ENCODE measurements around the gene KCNIP3.

KCNIP3 gene

DNA sequence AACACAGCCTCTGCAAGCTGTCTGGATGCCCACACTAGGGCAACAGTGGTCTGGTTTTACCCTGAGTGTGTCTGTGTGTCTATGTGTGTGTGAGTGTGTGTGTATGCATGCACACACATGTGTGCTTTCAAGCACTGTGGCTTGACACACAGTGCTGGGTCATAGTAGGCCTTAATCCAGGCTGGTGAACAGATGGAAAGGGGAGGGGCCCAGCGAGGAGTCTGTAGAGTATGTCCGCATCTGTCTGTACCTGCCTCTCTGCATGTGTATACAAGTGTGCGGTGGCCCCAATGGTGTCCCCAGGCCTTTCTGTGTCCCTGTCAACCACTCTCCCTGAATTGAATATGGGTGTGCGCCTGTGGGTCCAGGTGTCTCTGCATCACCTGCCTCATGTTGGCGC lies 9.3 kb upstream of the KCNIP3 start (continued):
- no peak for TF ChIP-seq PATZ1 (CRISPR knock-in tag; IDR thresholded peaks at IDR 0.05; ENCODE audit: borderline replicate concordance)
- no peak for TF ChIP-seq PPARA (CRISPR knock-in tag; IDR thresholded peaks at IDR 0.05; ENCODE audit: borderline replicate concordance)
- TF ChIP-seq BACH2 (CRISPR knock-in tag; IDR thresholded peaks at IDR 0.05; ENCODE audit: borderline replicate concordance): no peak

DNA sequence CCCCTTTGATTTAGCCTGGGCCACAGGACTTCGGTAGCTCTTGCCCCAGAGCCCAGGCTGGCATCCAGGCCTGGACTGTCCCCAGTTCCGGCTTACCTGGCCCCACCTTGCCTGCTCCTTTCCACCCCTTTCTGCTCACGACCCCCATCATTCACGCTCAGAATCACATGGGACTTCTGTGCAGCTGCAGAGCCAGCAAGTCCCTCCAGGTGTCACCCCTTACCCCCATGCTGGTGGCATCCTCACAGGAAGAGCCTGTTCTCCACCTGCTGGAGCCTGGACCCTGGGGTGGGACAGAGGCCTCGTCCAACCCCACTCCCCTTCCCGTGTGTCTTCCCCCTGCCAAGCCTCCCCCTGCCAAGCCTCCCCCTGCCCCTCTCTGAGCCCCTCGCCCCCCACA lies 7.9 kb upstream of the KCNIP3 start:
- TF ChIP-seq CREB5 (CRISPR knock-in tag; IDR thresholded peaks at IDR 0.05; ENCODE audit: low read depth): no peak
- no peak for TF ChIP-seq RARB (CRISPR knock-in tag; IDR thresholded peaks at IDR 0.05)
- no peak for TF ChIP-seq SNAI2 (CRISPR knock-in tag; IDR thresholded peaks at IDR 0.05)
- no peak for TF ChIP-seq ZC3H10 (CRISPR knock-in tag; IDR thresholded peaks at IDR 0.05)
- TF ChIP-seq ZNF70 (CRISPR knock-in tag; IDR thresholded peaks at IDR 0.05): no peak
- no peak for TF ChIP-seq TCF4 (CRISPR knock-in tag; IDR thresholded peaks at IDR 0.05; ENCODE audit: borderline replicate concordance)
- TF ChIP-seq PPARA (CRISPR knock-in tag; IDR thresholded peaks at IDR 0.05; ENCODE audit: borderline replicate concordance): no peak
- TF ChIP-seq ZFP3 (CRISPR knock-in tag; IDR thresholded peaks at IDR 0.05): no peak
- no peak for TF ChIP-seq ISL1 (CRISPR knock-in tag; IDR thresholded peaks at IDR 0.05)
- TF ChIP-seq, protein P1, sequence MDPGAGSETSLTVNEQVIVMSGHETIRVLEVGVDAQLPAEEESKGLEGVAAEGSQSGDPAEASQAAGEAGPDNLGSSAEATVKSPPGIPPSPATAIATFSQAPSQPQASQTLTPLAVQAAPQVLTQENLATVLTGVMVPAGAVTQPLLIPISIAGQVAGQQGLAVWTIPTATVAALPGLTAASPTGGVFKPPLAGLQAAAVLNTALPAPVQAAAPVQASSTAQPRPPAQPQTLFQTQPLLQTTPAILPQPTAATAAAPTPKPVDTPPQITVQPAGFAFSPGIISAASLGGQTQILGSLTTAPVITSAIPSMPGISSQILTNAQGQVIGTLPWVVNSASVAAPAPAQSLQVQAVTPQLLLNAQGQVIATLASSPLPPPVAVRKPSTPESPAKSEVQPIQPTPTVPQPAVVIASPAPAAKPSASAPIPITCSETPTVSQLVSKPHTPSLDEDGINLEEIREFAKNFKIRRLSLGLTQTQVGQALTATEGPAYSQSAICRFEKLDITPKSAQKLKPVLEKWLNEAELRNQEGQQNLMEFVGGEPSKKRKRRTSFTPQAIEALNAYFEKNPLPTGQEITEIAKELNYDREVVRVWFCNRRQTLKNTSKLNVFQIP (CRISPR knock-in tag; IDR thresholded peaks at IDR 0.05; ENCODE audit: borderline replicate concordance, low read depth): no peak
- TF ChIP-seq ZNF8 (CRISPR knock-in tag; IDR thresholded peaks at IDR 0.05): no peak
- TF ChIP-seq ZFP30 (CRISPR knock-in tag; IDR thresholded peaks at IDR 0.05): no peak
- TF ChIP-seq ZNF565 (CRISPR knock-in tag; conservative IDR thresholded peaks at IDR 0.05; ENCODE audit: low read depth): no peak
- TF ChIP-seq TOX (CRISPR knock-in tag; IDR thresholded peaks at IDR 0.05; ENCODE audit: borderline replicate concordance): no peak
- ATAC-seq: no peak

DNA sequence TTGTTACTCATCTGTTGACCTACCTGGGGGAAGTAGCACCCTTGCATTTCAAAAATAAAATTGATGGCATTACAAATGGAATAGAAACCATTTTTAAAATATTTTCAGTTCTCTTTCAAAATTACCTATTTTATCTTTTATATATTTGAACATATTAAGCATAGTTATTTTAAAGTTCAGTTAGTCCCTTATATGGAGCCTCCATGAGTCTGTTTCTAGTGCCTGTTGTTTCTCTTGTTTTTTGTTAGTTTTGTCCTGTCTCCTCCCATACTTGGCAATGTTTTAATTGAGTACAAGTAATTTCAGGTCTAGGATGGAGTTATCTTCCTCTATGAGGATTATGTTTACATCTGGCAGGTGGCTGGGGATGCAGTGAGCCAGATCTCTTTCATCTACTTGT lies 5.9 kb upstream of the KCNIP3 start:
- no peak for TF ChIP-seq CSRNP3 (CRISPR knock-in tag; IDR thresholded peaks at IDR 0.05)
- TF ChIP-seq TSHZ2 (CRISPR knock-in tag; IDR thresholded peaks at IDR 0.05): no peak
- TF ChIP-seq, protein P1 (CRISPR knock-in tag; IDR thresholded peaks at IDR 0.05; ENCODE audit: borderline replicate concordance, low read depth): no peak
- TF ChIP-seq ZC3H10 (CRISPR knock-in tag; IDR thresholded peaks at IDR 0.05): no peak
- TF ChIP-seq ESRRG (CRISPR knock-in tag; IDR thresholded peaks at IDR 0.05): no peak
- TF ChIP-seq ARNTL (CRISPR knock-in tag; IDR thresholded peaks at IDR 0.05; ENCODE audit: borderline replicate concordance, low read depth): no peak
- no peak for TF ChIP-seq OSR1 (CRISPR knock-in tag; IDR thresholded peaks at IDR 0.05)
- TF ChIP-seq TOX (CRISPR knock-in tag; IDR thresholded peaks at IDR 0.05; ENCODE audit: borderline replicate concordance): no peak
- no peak for TF ChIP-seq ZFP30 (CRISPR knock-in tag; IDR thresholded peaks at IDR 0.05)
- TF ChIP-seq RARB (CRISPR knock-in tag; IDR thresholded peaks at IDR 0.05): no peak
- TF ChIP-seq ZFP3 (CRISPR knock-in tag; IDR thresholded peaks at IDR 0.05): no peak
- TF ChIP-seq CREB5 (CRISPR knock-in tag; IDR thresholded peaks at IDR 0.05; ENCODE audit: low read depth): no peak
- TF ChIP-seq BACH2 (CRISPR knock-in tag; IDR thresholded peaks at IDR 0.05; ENCODE audit: borderline replicate concordance): no peak
- no peak for TF ChIP-seq ZNF565 (CRISPR knock-in tag; conservative IDR thresholded peaks at IDR 0.05; ENCODE audit: low read depth)
- no peak for TF ChIP-seq GLIS3 (CRISPR knock-in tag; IDR thresholded peaks at IDR 0.05)
- no peak for TF ChIP-seq PATZ1 (CRISPR knock-in tag; IDR thresholded peaks at IDR 0.05; ENCODE audit: borderline replicate concordance)
- TF ChIP-seq CSDC2 (CRISPR knock-in tag; IDR thresholded peaks at IDR 0.05): no peak
- TF ChIP-seq ZNF8 (CRISPR knock-in tag; IDR thresholded peaks at IDR 0.05): no peak
- TF ChIP-seq ZNF70 (CRISPR knock-in tag; IDR thresholded peaks at IDR 0.05): no peak
- TF ChIP-seq PPARA (CRISPR knock-in tag; IDR thresholded peaks at IDR 0.05; ENCODE audit: borderline replicate concordance): no peak
- no peak for ATAC-seq
